HG03342 (cell line): ENCODE measurements around the gene ZBTB12.
A peak's percentile ranks its signal among the peaks of the same experiment; 100 is the strongest.
"Not testable (repeated sequence)": the region's sequence is repeated elsewhere in the genome, so short reads cannot be mapped to it uniquely, and the experiment has no call there.

Experiments
- ATAC-seq: cut with Tn5 transposase; IDR thresholded peaks from one replicate; pipeline ENCODE4 v1.9.1; 2021; ENCODE audit warnings: mild to moderate bottlenecking, moderate library complexity; ENCODE audit not compliant: unreplicated experiment

The ZBTB12 gene

GRCh38 chr6:31922942-31923341 is 21.1 kb upstream of the ZBTB12 start:
- no peak for ATAC-seq

- ATAC-seq: no peak
These were observed 18.9 kb upstream of the ZBTB12 start for GRCh38 chr6:31920811-31921210.

GRCh38 chr6:31919624-31920303 is 17.9 kb upstream of the ZBTB12 start:
- ATAC-seq: no peak

GRCh38 chr6:31918069-31918720 is 16.3 kb upstream of the ZBTB12 start:
- no peak for ATAC-seq

GRCh38 chr6:31915756-31916155 is 13.9 kb upstream of the ZBTB12 start:
- ATAC-seq: no peak

- ATAC-seq: no peak
These were observed 13.5 kb upstream of the ZBTB12 start for GRCh38 chr6:31915351-31915750.

- ATAC-seq: no peak
These were observed 10.1 kb upstream of the ZBTB12 start for GRCh38 chr6:31911826-31912585.

GRCh38 chr6:31909298-31909697 is 7.4 kb upstream of the ZBTB12 start:
- not testable (repeated sequence) for ATAC-seq

GRCh38 chr6:31908791-31909190 is 6.9 kb upstream of the ZBTB12 start:
- peak; percentile 83 for ATAC-seq

- not testable (repeated sequence) for ATAC-seq
These were observed 6.4 kb upstream of the ZBTB12 start for GRCh38 chr6:31908255-31908654.

GRCh38 chr6:31907158-31907813 is 5.4 kb upstream of the ZBTB12 start:
- no peak for ATAC-seq

- ATAC-seq: not testable (repeated sequence)
These were observed 4.8 kb upstream of the ZBTB12 start for GRCh38 chr6:31906727-31907126.

- no peak for ATAC-seq
These were observed 4.2 kb upstream of the ZBTB12 start for GRCh38 chr6:31906122-31906521.

- ATAC-seq: no peak
These were observed 3.2 kb upstream of the ZBTB12 start for GRCh38 chr6:31905041-31905440.

- no peak for ATAC-seq
These were observed 2.1 kb upstream of the ZBTB12 start for GRCh38 chr6:31903957-31904356.

- ATAC-seq: no peak
These were observed 402 bp downstream of the ZBTB12 start for GRCh38 chr6:31901415-31901952.

GRCh38 chr6:31900917-31901414 is 920 bp downstream of the ZBTB12 start:
- no peak for ATAC-seq

- ATAC-seq: no peak
These were observed 1.8 kb downstream of the ZBTB12 start for GRCh38 chr6:31899882-31900722.

GRCh38 chr6:31899215-31899614 is 2.7 kb downstream of the ZBTB12 start:
- ATAC-seq: no peak

GRCh38 chr6:31898383-31899011 is 3.4 kb downstream of the ZBTB12 start:
- ATAC-seq: no peak
